DOHH2 (cell line): ENCODE measurements around the gene GIGYF2.

ENCODE experiments used
- EZH2phosphoT487 ChIP-seq: fragments of 200-600 bp; sonication (generic); IDR thresholded peaks from 2 replicates; pipeline ENCODE4 v1.6.1; 2017; ENCODE audit warnings: borderline replicate concordance, mild to moderate bottlenecking, antibody characterized with exemption, low read length, moderate library complexity, mixed read lengths
- TF ChIP-seq, protein P1 (sequence below): fragments of 200-600 bp; sonication (generic); IDR thresholded peaks from one replicate; pipeline ENCODE4 v1.5.1; 2014; ENCODE audit warnings: antibody characterized with exemption, mild to moderate bottlenecking, low read depth, low read length; ENCODE audit not compliant: poor library complexity, severe bottlenecking

DNA sequence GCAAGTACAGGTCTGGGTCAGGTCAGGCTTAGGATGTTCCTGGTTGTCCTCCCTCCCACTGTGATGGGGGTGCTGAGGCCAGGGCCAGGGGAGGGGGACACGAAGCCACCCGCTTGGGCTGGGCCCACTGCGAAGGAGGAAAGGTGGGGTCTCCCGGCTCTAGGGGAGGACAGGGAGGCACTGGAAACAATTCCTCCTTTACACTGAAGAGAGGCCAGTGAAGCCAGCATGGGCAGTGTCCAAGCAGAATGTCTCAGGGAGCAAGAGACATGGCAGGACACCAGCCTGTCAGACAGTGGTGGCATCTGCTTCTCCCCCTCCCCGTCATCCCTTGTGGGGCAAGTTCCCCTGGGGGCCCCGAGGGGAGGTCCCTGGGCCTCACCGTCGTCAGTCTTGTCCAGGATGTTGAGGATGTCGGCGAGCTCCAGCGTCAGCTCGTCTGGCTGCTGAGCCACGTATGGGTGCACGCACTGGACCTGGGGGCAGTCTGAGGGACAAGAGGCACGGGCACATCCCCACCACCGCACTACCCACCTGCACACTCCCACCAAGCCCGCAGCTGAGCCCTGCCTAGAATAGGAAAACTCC, 183.7 kb downstream of the GIGYF2 start:
- TF ChIP-seq, protein P1, sequence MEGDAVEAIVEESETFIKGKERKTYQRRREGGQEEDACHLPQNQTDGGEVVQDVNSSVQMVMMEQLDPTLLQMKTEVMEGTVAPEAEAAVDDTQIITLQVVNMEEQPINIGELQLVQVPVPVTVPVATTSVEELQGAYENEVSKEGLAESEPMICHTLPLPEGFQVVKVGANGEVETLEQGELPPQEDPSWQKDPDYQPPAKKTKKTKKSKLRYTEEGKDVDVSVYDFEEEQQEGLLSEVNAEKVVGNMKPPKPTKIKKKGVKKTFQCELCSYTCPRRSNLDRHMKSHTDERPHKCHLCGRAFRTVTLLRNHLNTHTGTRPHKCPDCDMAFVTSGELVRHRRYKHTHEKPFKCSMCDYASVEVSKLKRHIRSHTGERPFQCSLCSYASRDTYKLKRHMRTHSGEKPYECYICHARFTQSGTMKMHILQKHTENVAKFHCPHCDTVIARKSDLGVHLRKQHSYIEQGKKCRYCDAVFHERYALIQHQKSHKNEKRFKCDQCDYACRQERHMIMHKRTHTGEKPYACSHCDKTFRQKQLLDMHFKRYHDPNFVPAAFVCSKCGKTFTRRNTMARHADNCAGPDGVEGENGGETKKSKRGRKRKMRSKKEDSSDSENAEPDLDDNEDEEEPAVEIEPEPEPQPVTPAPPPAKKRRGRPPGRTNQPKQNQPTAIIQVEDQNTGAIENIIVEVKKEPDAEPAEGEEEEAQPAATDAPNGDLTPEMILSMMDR = no peak
- TF ChIP-seq EZH2phosphoT487 = no peak
